Amniotic epithelial cell (primary cell): ENCODE data around the gene CTU2.

Source experiments
- DNase-seq: peaks from one replicate; pipeline ENCODE4 v3.0.0-alpha.2; 2010; ENCODE audit warnings: low read depth

The CTU2 gene

GRCh38 chr16:88697116-88697830, 9.0 kb upstream of the CTU2 start:
- DNase-seq = no peak

- no peak for DNase-seq
These were observed 8.3 kb upstream of the CTU2 start for GRCh38 chr16:88697831-88698615.

GRCh38 chr16:88698646-88699045, 7.7 kb upstream of the CTU2 start:
- no peak for DNase-seq

- DNase-seq = no peak
These were observed 7.1 kb upstream of the CTU2 start for GRCh38 chr16:88699180-88699579.

GRCh38 chr16:88700322-88700635, 6.0 kb upstream of the CTU2 start:
- no peak for DNase-seq

GRCh38 chr16:88700636-88701482, 5.4 kb upstream of the CTU2 start:
- DNase-seq = peak; percentile 89

GRCh38 chr16:88701581-88702370, 4.5 kb upstream of the CTU2 start:
- DNase-seq = no peak

- no peak for DNase-seq
These were observed 3.7 kb upstream of the CTU2 start for GRCh38 chr16:88702371-88703210.

- DNase-seq = no peak
These were observed 2.6 kb upstream of the CTU2 start for GRCh38 chr16:88703486-88704309.

- DNase-seq = peak; percentile 42
These were observed 1.1 kb upstream of the CTU2 start for GRCh38 chr16:88705076-88705684.

GRCh38 chr16:88705801-88706228, 488 bp upstream of the CTU2 start:
- no peak for DNase-seq

GRCh38 chr16:88706965-88707826, 893 bp downstream of the CTU2 start:
- DNase-seq = no peak

- DNase-seq = no peak
These were observed 4.3 kb downstream of the CTU2 start for GRCh38 chr16:88710556-88710955.

- no peak for DNase-seq
These were observed 5.5 kb downstream of the CTU2 start for GRCh38 chr16:88711750-88712340.

GRCh38 chr16:88712362-88712979, 6.2 kb downstream of the CTU2 start:
- DNase-seq = no peak

GRCh38 chr16:88713054-88713453, 6.8 kb downstream of the CTU2 start:
- no peak for DNase-seq

GRCh38 chr16:88713568-88714419, 7.5 kb downstream of the CTU2 start:
- peak; percentile 42 for DNase-seq
